HG03135 (cell line): ENCODE results near the gene AAR2.

Experiments
- ATAC-seq: cut with Tn5 transposase; IDR thresholded peaks from one replicate; pipeline ENCODE4 v1.9.1; 2021; ENCODE audit warnings: mild to moderate bottlenecking, moderate library complexity; ENCODE audit not compliant: unreplicated experiment

The AAR2 gene

GRCh38 chr20:36259177-36260061, 23.1 kb downstream of the AAR2 start:
- no peak for ATAC-seq

GRCh38 chr20:36260316-36260715, 24.0 kb downstream of the AAR2 start:
- no peak for ATAC-seq

- ATAC-seq, result no peak
Measured at GRCh38 chr20:36261389-36262105, 25.3 kb downstream of the AAR2 start.

GRCh38 chr20:36262440-36262839, 26.2 kb downstream of the AAR2 start:
- no peak for ATAC-seq

GRCh38 chr20:36264426-36265246, 28.4 kb downstream of the AAR2 start:
- ATAC-seq, result no peak

- no peak for ATAC-seq
Measured at GRCh38 chr20:36266189-36266588, 29.9 kb downstream of the AAR2 start.

- ATAC-seq, result no peak
Measured at GRCh38 chr20:36267605-36268381, 31.5 kb downstream of the AAR2 start.

- no peak for ATAC-seq
Measured at GRCh38 chr20:36268440-36269342, 32.4 kb downstream of the AAR2 start.

- no peak for ATAC-seq
Measured at GRCh38 chr20:36269507-36269906, 33.2 kb downstream of the AAR2 start.

GRCh38 chr20:36270744-36271638, 34.7 kb downstream of the AAR2 start:
- no peak for ATAC-seq

GRCh38 chr20:36271639-36272546, 35.6 kb downstream of the AAR2 start:
- no peak for ATAC-seq

GRCh38 chr20:36272547-36273220, 36.4 kb downstream of the AAR2 start:
- no peak for ATAC-seq

- ATAC-seq, result no peak
Measured at GRCh38 chr20:36273414-36274180, 37.3 kb downstream of the AAR2 start.

- ATAC-seq, result no peak
Measured at GRCh38 chr20:36274181-36274841, 38.0 kb downstream of the AAR2 start.

- ATAC-seq, result no peak
Measured at GRCh38 chr20:36275011-36275410, 38.7 kb downstream of the AAR2 start.
